Common myeloid progenitor, CD34-positive (primary cell): ENCODE results near the gene PARG.
"Not testable (repeated sequence)": the region's sequence is repeated elsewhere in the genome, so short reads cannot be mapped to it uniquely, and the experiment has no call there.

Source experiments
- CTCF ChIA-PET: fragments of 350-600 bp; sonication (Branson Sonifier 250); formaldehyde crosslinking; loops from one replicate; lab custom pipeline; 2021; ENCODE audit warnings: antibody characterized with exemption; lab: Charles Lee
- POLR2A ChIA-PET: fragments of 350-600 bp; sonication (Branson Sonifier 250); formaldehyde crosslinking; loops from one replicate; lab custom pipeline; 2021; ENCODE audit warnings: antibody characterized with exemption; lab: Charles Lee
- DNase-seq, 3 donors: peaks; one replicate each; pipeline versions ENCODE4 v3.0.0 to v3.0.0-alpha.2; 2013
- H3K27ac ChIP-seq, 2 experiments: 1 replicate in 1 of 2; 2 replicates in 1 of 2; pipeline ENCODE4 v1.7.0; 2013; ENCODE audit warnings: inconsistent platforms in 2 of 2, low read length in 2 of 2, mild to moderate bottlenecking in 2 of 2, low read depth in 1 of 2, moderate library complexity in 1 of 2; ENCODE audit not compliant: severe bottlenecking in 2 of 2, insufficient read depth in 1 of 2, poor library complexity in 1 of 2
- H3K27me3 ChIP-seq, 5 experiments: replicated peaks in 2 of 5; 1 replicate in 3 of 5; 2 replicates in 2 of 5; pipeline versions ENCODE4 v1.6.1 to v1.7.0; 2013; ENCODE audit warnings: low read length in 4 of 5, mild to moderate bottlenecking in 2 of 5, moderate library complexity in 2 of 5, inconsistent platforms in 1 of 5; ENCODE audit not compliant: insufficient read depth in 5 of 5, control insufficient read depth in 4 of 5
- H3K36me3 ChIP-seq, 4 experiments: 1 replicate in 2 of 4; 2 replicates in 2 of 4; pipeline versions ENCODE4 v1.6.1 to v1.7.0; 2013; ENCODE audit warnings: low read length in 3 of 4, control low read depth in 1 of 4, mild to moderate bottlenecking in 1 of 4; ENCODE audit not compliant: control insufficient read depth in 4 of 4, insufficient read depth in 4 of 4
- H3K4me1 ChIP-seq, 4 experiments: 1 replicate in 3 of 4; 2 replicates in 1 of 4; pipeline versions ENCODE4 v1.6.1 to v1.7.1; 2013; ENCODE audit warnings: low read length in 3 of 4, mild to moderate bottlenecking in 3 of 4, control low read depth in 1 of 4, inconsistent platforms in 1 of 4, moderate library complexity in 1 of 4; ENCODE audit not compliant: control insufficient read depth in 4 of 4, insufficient read depth in 4 of 4; ENCODE audit errors: control extremely low read depth in 1 of 4
- H3K4me3 ChIP-seq, 7 experiments: 1 replicate in 4 of 7; 2 replicates in 3 of 7; pipeline versions ENCODE4 v1.5.1 to v1.7.0; 2013; ENCODE audit warnings: mild to moderate bottlenecking in 7 of 7, low read length in 6 of 7, moderate library complexity in 6 of 7, inconsistent platforms in 2 of 7, low read depth in 2 of 7, control low read depth in 1 of 7; ENCODE audit not compliant: insufficient read depth in 4 of 7, control insufficient read depth in 1 of 7; ENCODE audit errors: extremely low read depth in 1 of 7
- H3K9me3 ChIP-seq, 5 experiments: 1 replicate in 4 of 5; 2 replicates in 1 of 5; pipeline versions ENCODE4 v1.6.1 to v1.7.1; 2013; ENCODE audit warnings: low read length in 4 of 5, mild to moderate bottlenecking in 2 of 5, inconsistent platforms in 1 of 5, low read depth in 1 of 5, moderate library complexity in 1 of 5; ENCODE audit not compliant: control insufficient read depth in 4 of 5, insufficient read depth in 2 of 5; ENCODE audit errors: control extremely low read depth in 1 of 5
- WGBS: methylation state at CpG from one replicate; pipeline ENCODE4 v1.1.5; 2013; ENCODE audit not compliant: insufficient coverage; 5-methylcytosine and 5-hydroxymethylcytosine counted together

PARG gene

DNA sequence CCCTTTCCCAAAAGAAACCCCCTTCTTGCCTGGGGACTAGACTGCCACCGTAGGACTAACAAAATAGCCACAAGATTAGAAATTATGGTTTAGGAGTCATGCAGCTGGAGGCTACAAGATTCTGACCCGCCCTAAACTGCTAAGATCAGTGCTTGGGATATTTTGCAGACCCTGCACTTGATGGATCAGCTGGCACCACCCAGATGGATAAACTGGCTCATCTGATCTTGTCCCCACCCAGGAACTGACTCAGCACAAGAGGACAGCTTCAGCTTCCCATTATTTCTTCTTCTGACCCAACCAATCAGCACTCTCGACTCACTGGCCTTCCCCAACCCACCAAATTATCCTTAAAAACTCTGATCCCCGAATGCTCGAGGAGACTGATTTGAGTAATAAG is 10.6 kb downstream of the PARG start:
- H3K36me3 ChIP-seq, CTCF ChIA-PET, H3K9me3 ChIP-seq, DNase-seq, POLR2A ChIA-PET, H3K4me3 ChIP-seq, H3K27me3 ChIP-seq, H3K27ac ChIP-seq, H3K4me1 ChIP-seq: not testable (repeated sequence)
- WGBS, result 100% methylated on average over 2 of the region's 5 CpGs

DNA sequence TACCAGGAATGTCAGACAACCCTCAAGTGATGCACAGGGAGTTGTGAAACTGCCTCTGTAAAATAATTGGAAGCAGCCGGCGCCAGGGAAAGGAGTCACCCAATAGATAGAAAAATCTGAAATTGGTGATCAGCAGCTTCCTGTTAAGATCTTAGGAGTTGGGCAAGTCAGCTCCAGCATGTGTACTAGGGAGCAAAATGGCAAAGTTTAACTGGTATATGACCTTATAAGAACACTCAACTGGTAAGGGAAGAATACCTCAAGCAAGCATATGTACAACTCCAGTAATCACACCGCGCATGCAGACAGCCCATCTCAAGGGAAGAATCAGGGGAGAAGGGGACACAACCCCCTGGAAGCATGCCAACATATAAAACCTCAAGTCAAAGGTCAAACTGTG is 18.3 kb downstream of the PARG start:
- POLR2A ChIA-PET, DNase-seq, H3K27me3 ChIP-seq, H3K36me3 ChIP-seq, H3K4me1 ChIP-seq, H3K4me3 ChIP-seq, H3K27ac ChIP-seq, H3K9me3 ChIP-seq, CTCF ChIA-PET: not testable (repeated sequence)
- whole genome bisulfite sequencing, result no CpG with 5 or more reads among the region's 4 CpGs

DNA sequence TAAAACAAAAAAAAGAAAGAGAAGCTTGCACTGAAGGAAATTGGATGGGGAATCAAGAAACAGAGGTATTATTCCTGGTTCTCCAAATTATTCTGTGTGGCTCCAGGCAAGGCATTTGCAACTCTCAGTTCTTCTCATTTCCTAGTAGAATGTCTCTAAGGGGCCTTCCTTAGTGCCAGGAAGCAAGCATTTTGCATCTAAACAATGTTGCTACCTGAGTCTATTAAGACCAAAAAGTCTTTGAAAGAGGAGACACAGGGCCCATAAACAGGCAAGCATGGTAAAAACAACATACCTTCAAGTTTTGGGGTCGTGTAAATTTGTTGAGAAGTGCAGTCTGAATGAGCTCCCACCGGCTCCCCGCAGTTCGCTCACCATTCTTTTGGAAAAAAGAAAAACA is 19.8 kb downstream of the PARG start:
- H3K36me3 ChIP-seq, H3K9me3 ChIP-seq, H3K27ac ChIP-seq, CTCF ChIA-PET, H3K27me3 ChIP-seq, H3K4me3 ChIP-seq, H3K4me1 ChIP-seq, DNase-seq, POLR2A ChIA-PET: not testable (repeated sequence)
- no CpG with 5 or more reads among the region's 4 CpGs for WGBS

DNA sequence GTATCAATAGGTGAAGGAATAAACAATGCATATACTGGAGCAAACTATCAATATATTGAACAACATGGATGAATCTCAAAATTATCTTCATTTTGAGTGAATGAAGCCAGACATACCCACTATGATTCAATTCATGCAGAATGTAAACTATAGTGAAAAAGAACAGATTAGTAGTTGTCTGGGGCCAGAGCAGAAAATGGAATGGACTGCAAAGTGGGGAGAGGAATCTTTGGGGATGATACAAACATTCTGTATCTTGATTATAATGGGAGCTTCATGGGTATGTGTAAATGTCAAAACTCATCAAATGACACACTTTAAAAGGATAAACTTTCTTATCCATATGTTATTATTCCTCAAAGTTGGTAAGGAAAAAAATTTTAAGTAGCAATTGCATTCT is 23.9 kb downstream of the PARG start:
- H3K27ac ChIP-seq, H3K4me1 ChIP-seq, H3K36me3 ChIP-seq, CTCF ChIA-PET, H3K9me3 ChIP-seq, POLR2A ChIA-PET, H3K27me3 ChIP-seq, H3K4me3 ChIP-seq, DNase-seq: not testable (repeated sequence)

DNA sequence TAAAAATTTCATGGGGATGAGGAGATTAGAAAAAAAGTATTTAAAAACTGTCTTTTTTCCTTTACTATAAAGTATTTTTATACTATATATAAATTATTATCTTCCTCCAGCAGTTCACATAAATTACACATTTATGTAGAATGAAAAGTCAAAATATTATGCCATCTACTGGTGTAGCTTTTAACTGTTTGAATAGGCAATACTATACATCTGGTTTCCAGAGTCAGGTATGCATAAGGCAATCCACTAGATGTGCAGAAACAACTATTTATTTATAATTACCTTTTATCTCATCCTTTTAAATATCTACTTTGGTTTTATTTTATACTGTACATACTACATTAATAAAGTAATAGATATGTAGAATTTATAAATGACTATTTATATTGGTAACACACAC is 25.4 kb downstream of the PARG start:
- H3K4me3 ChIP-seq, H3K4me1 ChIP-seq, H3K9me3 ChIP-seq, H3K27me3 ChIP-seq, DNase-seq, H3K36me3 ChIP-seq, H3K27ac ChIP-seq, CTCF ChIA-PET, POLR2A ChIA-PET: not testable (repeated sequence)

DNA sequence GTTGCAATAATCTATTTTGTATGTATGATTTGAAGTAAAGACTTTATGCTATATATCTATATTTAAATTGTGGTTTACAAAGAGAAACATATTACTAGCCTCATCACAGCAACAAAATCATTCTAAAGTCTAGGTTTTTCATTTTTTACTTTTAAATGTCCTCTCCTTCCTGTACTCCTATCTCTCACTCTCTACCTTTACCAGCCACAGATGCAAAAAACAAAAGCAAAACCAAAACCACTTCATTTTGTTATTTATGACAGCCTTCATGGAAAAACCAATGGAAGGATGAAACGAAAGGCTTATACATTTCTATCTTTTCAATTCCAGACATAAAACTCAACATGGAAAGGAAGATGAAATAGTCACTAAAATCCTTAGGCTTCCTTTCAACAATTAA is 31.5 kb downstream of the PARG start:
- H3K9me3 ChIP-seq, H3K4me1 ChIP-seq, H3K27me3 ChIP-seq, H3K36me3 ChIP-seq, H3K4me3 ChIP-seq, POLR2A ChIA-PET, DNase-seq, H3K27ac ChIP-seq, CTCF ChIA-PET: not testable (repeated sequence)
- WGBS, result no CpG with 5 or more reads among the region's 1 CpG

DNA sequence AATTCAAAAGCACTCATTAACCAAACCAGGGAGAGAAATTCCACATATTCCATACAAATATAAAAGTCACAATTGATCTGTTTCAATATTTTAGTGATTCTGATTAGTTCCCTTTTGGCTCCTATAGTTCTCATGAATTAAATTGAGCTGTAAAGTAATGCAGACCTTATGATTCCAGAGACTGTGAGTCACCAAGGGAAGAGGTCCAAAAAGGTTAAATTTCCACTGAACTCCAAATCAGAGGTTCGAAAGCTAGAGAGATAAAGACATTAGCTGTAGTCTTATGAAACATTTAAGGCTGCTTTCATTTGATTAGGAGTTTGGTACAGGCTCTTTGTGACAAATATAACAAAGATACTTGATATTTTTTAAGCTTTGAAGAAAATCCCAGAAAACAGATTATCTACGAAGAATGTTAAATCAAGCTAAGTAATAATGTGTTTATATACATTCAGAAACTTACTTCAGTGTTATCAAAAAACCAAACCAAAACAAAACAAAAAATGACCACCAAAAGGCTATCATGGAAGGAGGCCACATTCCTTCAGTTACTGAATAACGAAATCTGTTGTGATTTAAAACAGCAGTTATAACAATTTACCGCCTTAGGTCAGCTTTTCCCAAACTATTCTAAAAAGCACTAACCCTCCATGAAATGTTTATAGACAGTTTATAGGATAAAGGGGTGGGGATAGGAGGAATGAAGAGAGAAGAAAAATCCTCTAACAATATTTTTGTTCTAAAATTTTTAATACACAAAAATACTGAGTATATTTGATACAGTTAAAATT is 33.3 kb downstream of the PARG start:
- H3K27ac ChIP-seq, H3K4me1 ChIP-seq, CTCF ChIA-PET, H3K4me3 ChIP-seq, H3K36me3 ChIP-seq, H3K27me3 ChIP-seq, DNase-seq, POLR2A ChIA-PET, H3K9me3 ChIP-seq: not testable (repeated sequence)
- no CpG with 5 or more reads among the region's 4 CpGs for WGBS
